Inflammatory macrophage treated with lipopolysaccharide for 1 hour (primary cell): ENCODE data around the gene KCNH8.

ENCODE experiments used
- DNase-seq, 2 donors: peaks; one replicate each; pipeline ENCODE4 v3.0.0-alpha.2; 2020 to 2022

KCNH8 gene

DNA sequence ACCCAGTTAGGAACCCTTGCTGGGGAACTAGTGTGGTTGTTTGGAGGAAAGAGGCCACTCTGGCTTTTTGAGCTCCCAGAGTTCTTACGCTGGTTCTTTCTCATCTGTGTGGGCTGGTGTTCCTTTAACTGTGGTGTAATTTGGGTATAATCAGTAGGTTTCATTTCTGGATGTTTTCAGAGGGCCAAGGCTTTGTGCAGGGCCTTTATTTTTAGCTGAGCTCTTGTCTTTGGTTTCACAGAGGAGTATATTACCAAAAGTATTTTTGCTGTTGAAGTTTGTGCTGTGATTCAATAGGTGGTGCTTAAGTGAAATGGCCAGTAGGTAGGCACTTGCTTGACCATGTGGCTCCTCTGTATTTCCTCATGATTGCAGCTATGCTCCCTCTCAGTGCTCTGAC lies 357.9 kb downstream of the KCNH8 start:
- no peak for DNase-seq

DNA sequence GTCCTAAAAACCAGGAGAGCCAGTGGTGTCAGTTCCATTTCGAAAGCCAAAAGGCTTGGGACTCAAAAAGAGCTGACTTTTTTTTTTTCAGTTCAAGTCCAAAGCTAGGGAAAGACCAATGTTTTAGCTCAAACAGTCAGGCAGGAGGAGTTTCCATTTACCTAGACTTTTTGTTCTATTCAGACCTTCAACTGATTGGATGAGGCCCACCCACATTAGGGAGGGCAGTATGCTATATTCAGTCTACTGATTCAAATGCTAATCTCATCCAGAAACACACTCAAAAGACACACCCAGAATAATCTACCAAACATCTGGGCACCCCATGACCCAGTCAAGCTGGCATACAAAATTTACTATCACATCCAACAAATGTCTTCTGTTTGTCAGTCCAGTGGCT lies 374.0 kb downstream of the KCNH8 start:
- no peak for DNase-seq

DNA sequence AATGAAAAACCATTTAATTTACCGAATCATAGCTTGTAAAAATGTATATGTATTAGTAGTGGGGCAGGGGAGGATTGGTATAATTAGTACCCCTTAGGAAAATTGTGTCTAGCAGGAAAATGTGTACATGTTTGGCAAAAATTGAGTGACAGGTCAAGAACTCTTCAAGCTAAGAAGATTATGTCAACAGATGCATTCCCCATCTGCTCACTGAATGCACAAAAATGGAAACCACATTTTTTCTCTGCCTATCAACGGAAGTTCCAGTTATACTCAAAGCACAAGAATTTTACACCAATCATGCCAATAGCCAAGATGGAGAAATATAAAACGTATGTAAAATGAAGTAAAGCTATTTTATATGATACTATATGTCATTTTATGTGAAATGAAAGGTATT lies 377.8 kb downstream of the KCNH8 start:
- no peak for DNase-seq

DNA sequence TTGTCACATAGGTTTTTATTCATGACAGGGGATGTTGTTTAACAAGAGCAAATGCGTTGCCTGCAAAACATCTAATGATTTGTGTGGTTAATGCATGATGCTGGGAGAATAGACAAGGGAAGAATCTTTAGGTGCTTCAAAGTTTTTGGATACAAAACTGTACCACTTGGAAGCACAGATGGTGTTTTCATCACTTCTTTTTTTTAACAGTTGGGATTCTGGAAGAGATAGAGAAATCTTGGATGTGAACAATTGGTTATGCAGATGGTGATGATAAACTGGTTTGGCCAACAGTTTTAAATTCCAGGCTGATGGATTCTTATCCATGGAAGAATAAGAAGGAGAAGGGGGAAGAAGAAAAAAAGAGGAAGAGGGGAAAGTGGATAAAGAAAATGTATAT lies 379.4 kb downstream of the KCNH8 start:
- DNase-seq = no peak

DNA sequence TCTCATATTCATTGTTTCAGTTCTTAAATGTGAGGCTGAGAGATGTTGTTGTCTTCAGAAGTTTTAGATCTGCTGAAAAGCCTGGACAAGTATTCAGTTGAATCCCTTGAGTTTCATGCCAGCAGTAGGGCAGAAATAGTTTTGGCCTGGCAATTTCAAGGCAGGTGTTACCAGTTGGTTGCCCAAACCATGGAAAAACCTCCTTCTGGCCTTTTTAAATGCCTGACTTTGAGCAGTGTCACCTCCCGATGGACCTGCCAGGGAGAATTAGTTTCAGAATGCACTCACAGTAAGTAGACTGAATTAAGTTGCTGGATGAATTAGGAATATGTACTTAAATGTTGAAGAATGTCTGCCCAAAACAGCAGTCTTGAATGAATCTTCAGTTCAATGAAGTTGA lies 383.1 kb downstream of the KCNH8 start:
- no peak for DNase-seq

DNA sequence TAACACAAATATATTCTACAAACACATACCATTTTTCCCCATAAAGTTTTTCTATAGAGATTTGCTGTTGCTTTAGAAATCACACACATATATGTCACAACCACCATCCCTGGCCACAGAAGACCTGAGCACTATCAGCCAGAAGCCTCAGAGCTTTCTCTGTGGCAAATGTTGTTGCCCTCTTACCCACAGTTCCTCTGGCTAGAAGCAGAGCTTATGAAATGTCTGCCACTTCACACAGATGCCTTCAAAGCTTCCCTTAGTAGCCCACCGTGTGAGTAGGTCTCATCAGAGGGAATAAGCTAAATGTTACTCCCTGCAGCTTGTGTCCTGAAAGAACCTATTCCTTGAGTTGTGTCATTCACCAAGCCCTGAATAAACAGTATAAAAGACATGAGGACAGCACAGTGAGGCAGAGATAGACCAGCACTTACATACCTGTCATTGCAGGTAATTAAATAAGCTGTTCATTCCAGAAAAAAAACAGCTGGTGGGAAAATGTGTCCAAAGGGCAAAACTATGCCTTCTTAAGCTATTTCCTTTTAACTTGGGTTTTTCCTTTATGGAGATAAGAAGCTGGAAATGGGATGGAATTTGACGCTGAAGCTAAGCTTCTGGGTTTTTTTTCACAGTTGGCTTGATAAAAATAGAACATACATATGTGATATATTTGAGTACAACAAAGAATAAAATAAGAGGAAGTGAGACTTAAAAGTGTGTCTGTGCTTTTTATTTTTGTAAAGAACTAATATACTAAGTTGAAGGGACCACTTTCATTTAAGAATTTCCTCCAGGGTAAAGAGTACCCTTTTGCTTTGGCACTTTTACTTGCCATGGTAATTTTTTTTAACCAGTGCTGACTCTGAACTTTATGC lies 391.4 kb downstream of the KCNH8 start:
- DNase-seq = no peak

DNA sequence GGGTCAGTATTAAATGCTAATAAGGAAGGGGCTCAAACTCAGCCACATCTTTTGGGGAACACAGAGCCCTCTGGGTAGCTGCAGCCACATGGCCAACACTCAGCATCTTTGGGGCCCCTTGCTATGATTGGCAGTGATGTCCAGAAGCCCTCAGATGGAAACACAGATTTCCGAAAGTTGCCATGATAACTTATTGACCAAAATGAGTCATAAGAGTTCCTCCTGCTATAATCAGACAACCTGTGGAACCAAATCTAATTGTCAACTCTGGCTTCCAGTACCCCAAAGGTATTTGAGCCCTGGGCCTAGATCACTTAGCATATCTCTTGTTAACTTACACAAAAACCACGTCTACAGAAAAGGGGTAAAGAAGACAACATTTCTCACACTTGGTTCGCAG lies 392.2 kb downstream of the KCNH8 start:
- DNase-seq = no peak

DNA sequence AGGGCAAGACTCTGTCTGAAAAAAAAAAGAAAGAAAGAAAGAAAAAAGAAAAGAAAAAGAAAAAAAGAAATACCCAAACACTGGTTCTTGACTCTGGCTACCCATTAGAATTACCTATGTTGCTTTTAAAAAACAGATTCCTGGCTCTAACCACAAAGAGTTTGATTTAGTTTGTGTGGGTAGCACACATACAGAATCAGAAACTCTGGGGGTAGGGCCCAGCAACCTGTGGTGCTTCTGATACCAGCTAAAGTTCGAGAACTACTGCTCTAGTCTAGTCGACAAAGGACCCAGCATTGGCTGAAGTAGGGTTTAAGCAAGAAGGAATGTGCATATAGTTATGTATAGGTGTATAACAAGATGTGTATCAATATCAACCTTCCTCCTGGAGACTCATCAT lies 393.0 kb downstream of the KCNH8 start:
- DNase-seq = no peak

DNA sequence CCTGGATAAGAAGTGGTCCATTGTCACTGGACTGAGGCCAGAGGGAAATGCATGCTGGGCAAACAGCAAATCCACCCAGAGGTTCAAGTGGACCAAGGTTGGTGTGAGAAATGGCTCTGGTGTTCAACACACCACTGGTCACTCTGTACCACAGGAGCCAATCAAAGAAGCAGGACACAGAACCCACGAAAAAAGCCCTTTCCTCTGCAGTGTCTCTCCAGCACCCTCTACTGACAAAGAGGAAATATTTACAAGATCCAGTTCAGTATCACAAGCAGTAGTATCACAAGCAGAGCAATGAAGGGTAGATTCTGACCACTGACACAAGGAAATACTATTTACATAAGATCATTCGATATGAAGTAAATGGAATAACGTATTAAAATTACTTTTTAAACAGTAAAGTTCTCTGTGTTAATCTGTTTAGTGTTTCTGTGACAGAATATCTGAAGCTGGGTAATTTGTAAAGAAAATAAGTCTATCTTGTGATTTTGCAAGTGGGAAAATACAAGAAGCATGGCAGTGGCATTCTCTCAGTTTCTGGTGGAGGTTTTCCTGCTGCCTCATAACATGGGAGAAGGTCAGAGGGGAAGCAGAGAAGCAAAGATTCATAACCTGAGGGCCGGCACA lies 395.0 kb downstream of the KCNH8 start:
- DNase-seq = peak; percentile 5 to 8

DNA sequence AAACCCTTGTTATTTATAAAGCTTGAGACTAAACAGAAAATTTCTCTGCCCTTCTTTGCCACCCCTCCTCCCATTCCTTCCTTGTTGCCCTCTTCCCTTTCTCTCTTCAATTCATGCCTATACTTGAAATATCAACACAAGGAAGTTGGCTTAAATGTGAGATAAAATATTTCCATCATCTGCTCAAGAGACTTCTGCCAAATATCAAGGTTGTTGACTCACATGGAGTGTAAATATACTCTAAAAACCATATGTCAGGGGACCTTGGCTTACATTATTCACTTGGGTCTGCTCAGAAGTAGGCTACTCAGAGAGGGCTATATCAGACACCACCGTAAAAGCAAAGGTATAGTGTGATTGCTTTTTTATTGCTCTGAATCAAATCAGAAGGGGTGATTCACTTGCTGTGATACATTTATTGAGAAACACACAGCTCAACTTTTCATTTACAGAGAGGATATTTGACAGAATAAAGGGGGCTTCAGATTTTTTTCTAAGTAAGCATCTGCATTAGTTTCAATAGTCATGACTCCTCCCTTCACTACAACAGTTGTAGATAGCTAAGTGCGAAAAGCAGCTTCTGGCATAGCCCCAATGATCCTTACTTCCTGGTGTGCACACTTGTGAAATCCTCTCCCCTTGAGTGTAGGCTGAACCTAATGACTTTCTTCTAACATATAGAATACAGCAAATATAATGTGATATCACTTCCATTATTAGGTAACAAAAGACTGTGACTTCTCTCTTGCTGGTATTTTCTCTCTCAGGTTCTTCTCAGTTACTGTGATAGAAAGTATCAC lies 399.6 kb downstream of the KCNH8 start:
- no peak for DNase-seq

DNA sequence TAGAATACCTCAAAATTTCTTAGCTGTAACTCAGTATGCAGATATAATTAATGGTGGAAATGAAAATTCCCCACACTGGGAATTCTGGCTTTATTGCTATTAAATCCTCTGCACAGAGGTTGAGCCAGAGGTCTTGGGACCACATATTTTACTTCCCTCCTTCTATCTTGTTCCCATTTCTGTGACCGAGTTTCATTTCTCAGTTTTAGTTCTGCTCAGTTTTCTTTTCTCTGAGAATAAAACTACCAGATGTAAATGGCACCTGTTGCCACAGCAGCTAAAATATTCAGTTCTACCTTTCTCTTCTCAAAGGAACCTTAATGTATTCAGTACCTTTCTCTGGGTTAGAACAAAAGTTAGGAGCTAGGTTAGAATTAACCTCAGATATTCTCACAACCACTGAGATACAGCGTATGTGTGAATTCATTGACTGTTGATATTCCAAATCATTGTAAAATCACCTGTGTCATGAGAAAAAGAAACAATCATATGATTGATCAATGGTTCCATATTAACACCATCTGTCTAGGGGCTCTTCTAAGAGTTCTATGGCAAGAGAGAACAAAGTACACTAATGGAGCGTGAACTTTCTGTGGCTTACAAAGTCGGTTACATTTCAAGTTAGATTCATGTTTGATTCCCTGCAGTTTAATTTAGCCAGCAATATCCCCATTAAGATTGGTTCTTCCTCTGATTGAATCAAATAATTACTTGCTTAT lies 411.6 kb downstream of the KCNH8 start:
- DNase-seq = no peak

DNA sequence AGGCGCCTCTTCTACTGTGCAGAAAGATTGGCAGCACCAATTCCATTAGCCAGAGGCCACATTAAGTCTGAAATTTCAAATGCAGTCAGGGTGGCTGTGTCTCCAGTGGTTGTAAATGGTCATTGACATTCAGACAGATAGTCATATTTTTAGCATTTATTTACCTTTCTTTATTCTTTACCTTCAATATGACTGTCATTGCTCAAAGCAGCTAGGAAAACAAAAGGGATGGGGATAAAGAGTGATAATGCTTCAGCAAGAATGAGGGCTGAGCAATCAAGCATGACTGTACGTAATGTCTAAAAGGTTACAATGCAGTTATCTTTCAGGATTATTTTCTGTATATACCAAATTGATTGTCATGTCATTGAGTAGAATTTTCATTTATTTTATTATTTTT lies 425.3 kb downstream of the KCNH8 start:
- DNase-seq = no peak

DNA sequence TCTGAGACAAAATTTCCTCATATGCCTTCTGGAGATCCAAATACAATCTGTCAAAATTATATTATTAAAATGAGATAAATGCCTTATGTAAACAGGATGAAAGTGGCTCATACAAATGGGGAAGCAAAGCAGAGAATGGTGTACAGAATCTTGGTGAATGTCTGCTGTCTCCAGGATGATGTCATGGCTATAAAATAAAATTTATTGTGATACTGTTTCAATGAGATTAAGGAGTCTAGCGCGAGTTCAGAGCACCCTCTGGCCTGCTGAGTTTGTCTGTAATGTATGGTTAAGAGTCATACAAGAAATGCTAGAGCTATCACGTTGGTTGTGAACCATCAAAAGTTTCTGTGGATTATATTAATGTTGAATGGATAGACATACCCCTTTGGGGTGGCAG lies 426.0 kb downstream of the KCNH8 start:
- no peak for DNase-seq

DNA sequence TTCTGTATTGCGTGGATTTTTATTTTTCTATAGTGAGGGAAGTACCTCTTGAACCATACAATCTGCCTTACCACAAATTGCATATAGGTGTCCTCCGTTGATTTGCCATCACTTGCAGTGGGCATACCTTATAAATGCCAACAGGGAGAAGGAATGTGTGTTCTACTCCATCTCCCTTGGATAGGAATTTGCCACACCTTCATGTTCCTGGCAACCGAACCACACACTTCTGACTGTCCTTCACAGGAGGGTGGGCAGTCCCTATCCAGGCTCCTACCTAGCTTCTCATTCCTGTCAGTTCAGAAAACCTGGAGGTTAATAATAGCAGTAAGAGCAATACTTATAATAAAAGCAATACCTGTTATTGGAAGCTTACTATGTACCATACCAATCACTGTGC lies 428.0 kb downstream of the KCNH8 start:
- no peak for DNase-seq
